GM12865 (cell line): ENCODE data around the gene WARS2.

ENCODE experiments used
- DNase-seq: peaks from one replicate; pipeline ENCODE4 v3.0.0; 2010; ENCODE audit warnings: low read depth
- H3K4me3 ChIP-seq: 2 replicates; pipeline ENCODE4 v1.5.1; 2011; ENCODE audit warnings: mild to moderate bottlenecking, low read depth, low read length, control low read depth
- CTCF ChIP-seq: IDR thresholded peaks from 2 replicates; pipeline ENCODE4 v1.5.1; 2011; ENCODE audit warnings: low read length, control low read depth, low read depth, inconsistent platforms; ENCODE audit not compliant: insufficient read depth; ENCODE audit errors: missing control alignments

WARS2 gene

GRCh38 chr1:119116725-119117124, 23.7 kb downstream of the WARS2 start:
- DNase-seq, result no peak
- H3K4me3 ChIP-seq, result no peak overlapping the region
- no peak for TF ChIP-seq CTCF

GRCh38 chr1:119115736-119116135, 24.7 kb downstream of the WARS2 start:
- DNase-seq, result no peak
- no peak overlapping the region for H3K4me3 ChIP-seq
- no peak for TF ChIP-seq CTCF

GRCh38 chr1:119115311-119115710, 25.1 kb downstream of the WARS2 start:
- TF ChIP-seq CTCF, result no peak
- no peak for DNase-seq
- H3K4me3 ChIP-seq, result no peak overlapping the region

DNA sequence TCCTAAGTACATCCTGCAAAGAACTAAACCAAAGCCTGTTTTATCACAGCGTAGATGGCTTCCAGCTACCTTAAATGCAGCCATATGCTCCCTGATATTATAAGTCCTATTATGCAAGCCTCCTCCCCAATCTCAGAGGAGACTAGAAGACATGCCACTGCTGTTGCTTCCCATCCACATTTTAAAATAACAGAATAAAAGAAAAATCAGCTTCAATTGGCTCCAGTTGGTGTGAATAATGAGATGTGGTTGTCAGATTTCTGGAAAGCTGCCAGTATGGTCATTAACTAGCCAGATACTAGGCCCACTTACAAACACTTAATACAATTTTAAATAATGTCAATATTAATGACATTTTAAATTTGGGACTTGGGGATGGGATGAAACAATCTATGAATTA, 25.7 kb downstream of the WARS2 start:
- DNase-seq, result no peak
- H3K4me3 ChIP-seq, result no peak overlapping the region
- no peak for TF ChIP-seq CTCF

DNA sequence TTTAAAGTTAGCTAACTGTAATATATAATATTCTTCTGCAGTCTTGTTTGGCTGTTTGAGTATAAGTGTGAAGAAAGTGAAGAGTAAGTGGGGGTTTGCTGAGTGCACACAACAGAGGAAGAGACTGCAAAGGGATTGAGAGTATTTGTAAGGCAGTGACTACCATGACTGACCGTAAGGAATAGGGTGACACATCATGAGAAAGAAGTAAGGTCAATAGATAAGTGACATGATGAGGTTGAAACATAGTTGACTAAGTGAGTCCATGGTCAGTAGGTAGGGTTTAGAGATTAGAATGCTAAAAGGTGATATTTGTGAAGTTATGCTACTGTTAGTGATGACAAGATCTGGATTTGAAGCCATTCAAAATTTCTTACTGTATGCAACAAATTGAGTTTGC, 27.7 kb downstream of the WARS2 start:
- H3K4me3 ChIP-seq, result no peak overlapping the region
- TF ChIP-seq CTCF, result no peak
- no peak for DNase-seq

- TF ChIP-seq CTCF, result no peak
- no peak overlapping the region for H3K4me3 ChIP-seq
- no peak for DNase-seq
Observed at GRCh38 chr1:119112244-119112643, 28.2 kb downstream of the WARS2 start.

DNA sequence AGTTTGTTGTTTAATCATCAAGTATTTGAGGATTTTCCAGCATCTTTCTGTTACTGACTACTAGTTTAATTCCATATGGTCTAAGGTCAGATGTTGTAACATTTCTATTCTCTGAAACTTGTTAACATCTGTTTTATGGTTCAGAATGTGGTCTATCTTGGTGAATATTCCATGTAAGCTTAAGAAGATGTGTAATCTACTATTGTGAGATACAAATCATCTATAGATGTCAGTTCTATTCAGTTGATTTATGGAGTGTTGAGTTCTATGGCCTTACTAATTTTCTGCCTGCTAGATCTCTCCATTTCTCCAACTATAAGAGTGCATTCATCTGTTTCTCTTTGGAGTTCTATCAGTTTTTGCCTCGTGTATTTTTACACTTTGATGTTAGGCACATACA, 31.5 kb downstream of the WARS2 start:
- no peak for DNase-seq
- no peak for TF ChIP-seq CTCF
- no peak overlapping the region for H3K4me3 ChIP-seq
